Nephron (organoid): ENCODE results near the gene GPATCH2.

Source experiments
- H3K27ac Mint-ChIP-seq, 3 experiments: 2 replicates each; pipeline ENCODE4 v1.8.0; 2020; ENCODE audit warnings: mixed read lengths in 3 of 3, mild to moderate bottlenecking in 2 of 3, moderate library complexity in 1 of 3
- H3K27me3 Mint-ChIP-seq: 2 replicates; pipeline ENCODE4 v1.8.0; 2021; ENCODE audit warnings: low read depth, mild to moderate bottlenecking, moderate library complexity, mixed read lengths
- H3K36me3 Mint-ChIP-seq: 2 replicates; pipeline ENCODE4 v1.8.0; 2020; ENCODE audit warnings: low read depth, mixed read lengths
- H3K4me1 Mint-ChIP-seq: 2 replicates; pipeline ENCODE4 v1.8.0; 2020; ENCODE audit warnings: mixed read lengths
- H3K4me3 Mint-ChIP-seq, 3 experiments: 2 replicates each; pipeline ENCODE4 v1.8.0; 2020; ENCODE audit warnings: mild to moderate bottlenecking in 3 of 3, mixed read lengths in 3 of 3, moderate library complexity in 2 of 3
- H3K9me3 Mint-ChIP-seq: 2 replicates; pipeline ENCODE4 v1.8.0; 2020; ENCODE audit warnings: mixed read lengths
- TF ChIP-seq, protein P1 (sequence below), 3 experiments: fragments of 200-600 bp; sonication (generic); IDR thresholded peaks; one replicate each; pipeline ENCODE4 v1.5.0; 2021; ENCODE audit warnings: antibody characterized with exemption in 3 of 3; ENCODE audit not compliant: unreplicated experiment in 3 of 3

The GPATCH2 gene

DNA sequence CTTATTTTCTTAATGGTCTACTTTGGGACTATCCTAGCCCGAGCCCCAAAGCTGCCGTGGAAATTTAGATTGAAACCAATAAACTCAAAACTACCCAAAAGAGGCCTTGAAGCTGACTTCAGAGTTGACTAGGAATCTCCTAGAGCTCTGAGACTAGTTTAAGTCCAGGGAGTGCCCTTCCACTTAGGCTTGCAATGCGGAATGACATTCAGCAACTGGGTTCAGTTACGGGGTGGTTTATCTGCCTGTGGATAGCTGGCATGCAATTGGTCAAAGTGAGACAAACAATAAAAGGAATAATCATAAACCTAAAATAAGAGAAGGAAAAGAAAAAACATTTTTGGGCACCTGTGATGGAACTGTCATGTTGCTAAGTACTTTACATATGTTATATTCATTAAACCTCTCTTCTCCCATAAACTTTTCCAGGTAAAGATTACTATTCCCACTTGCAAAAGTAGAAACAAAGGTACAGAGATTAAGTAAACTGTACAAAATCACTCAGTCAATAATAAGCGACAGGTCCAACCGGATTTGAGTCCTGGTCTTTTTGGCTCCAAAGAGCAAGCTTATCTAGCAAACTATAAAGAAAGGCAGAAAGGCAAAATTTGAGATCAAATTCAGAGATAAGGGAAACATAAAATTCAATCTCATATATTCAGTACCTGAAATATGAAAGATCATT lies 56.5 kb downstream of the GPATCH2 start:
- peaks cover 16% of the 10 kb centered on the region for H3K4me1 Mint-ChIP-seq
- H3K27me3 Mint-ChIP-seq = no peaks in the 10 kb centered on the region
- no peak overlapping the region for H3K4me3 Mint-ChIP-seq

GRCh38 chr1:217569021-217569420 lies 61.9 kb downstream of the GPATCH2 start:
- Mint-ChIP-seq H3K9me3 (no peaks in the 10 kb centered on the region), H3K27ac (no peak overlapping the region), H3K4me3 (no peak overlapping the region), H3K27me3 (no peaks in the 10 kb centered on the region), H3K4me1 (peaks cover 16% of the 10 kb centered on the region), H3K36me3 (peaks cover 3% of the 10 kb centered on the region)
- TF ChIP-seq, protein P1, sequence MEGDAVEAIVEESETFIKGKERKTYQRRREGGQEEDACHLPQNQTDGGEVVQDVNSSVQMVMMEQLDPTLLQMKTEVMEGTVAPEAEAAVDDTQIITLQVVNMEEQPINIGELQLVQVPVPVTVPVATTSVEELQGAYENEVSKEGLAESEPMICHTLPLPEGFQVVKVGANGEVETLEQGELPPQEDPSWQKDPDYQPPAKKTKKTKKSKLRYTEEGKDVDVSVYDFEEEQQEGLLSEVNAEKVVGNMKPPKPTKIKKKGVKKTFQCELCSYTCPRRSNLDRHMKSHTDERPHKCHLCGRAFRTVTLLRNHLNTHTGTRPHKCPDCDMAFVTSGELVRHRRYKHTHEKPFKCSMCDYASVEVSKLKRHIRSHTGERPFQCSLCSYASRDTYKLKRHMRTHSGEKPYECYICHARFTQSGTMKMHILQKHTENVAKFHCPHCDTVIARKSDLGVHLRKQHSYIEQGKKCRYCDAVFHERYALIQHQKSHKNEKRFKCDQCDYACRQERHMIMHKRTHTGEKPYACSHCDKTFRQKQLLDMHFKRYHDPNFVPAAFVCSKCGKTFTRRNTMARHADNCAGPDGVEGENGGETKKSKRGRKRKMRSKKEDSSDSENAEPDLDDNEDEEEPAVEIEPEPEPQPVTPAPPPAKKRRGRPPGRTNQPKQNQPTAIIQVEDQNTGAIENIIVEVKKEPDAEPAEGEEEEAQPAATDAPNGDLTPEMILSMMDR (IDR thresholded peaks at IDR 0.05; ENCODE audit: unreplicated experiment in 3 of 3) = no peak

More for the DNA sequence above, 56.5 kb downstream of the GPATCH2 start:
- no peak overlapping the region for H3K27ac Mint-ChIP-seq
- H3K9me3 Mint-ChIP-seq = no peaks in the 10 kb centered on the region
- TF ChIP-seq, protein P1 (IDR thresholded peaks at IDR 0.05; ENCODE audit: unreplicated experiment in 3 of 3) = no peak
- no peaks in the 10 kb centered on the region for H3K36me3 Mint-ChIP-seq

DNA sequence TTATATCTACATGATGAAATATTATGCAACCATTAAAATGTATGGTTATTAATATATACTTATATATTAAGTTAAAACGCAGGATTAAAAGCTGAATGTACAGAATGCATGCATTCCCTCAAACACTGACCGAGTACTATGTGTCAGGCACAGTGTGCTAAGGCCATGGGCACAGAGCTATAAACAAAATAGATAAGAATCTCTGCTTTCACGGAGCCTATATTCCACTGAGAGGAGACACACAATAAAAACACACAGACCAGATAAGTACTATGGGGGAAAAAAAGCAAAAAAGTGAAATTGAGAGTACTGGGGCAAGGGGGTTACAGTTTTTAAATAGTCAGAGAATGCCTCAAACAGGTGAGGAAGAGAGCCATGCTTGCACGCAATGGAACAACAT lies 62.7 kb downstream of the GPATCH2 start:
- Mint-ChIP-seq H3K36me3 (peaks cover 3% of the 10 kb centered on the region), H3K27ac (no peak overlapping the region), H3K4me1 (peaks cover 13% of the 10 kb centered on the region)

DNA sequence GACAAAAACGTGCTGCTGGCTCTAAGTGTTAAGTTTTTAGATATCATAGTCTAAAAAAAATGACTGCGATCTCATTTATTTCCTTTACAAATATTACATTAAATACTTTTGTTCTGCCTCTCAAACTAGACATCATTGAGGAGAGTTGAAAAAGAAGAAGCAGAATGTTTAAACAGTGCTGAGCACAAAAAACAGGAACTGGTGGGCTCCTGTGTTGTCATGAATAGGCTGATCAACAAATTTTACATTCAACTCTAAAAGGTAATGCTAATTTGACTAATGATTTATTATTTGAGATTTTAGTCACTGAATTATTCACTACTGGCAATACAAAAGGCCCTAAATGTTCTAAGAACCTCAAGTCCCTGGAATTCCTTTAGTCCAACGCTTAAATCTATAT lies 66.1 kb downstream of the GPATCH2 start:
- H3K4me3 Mint-ChIP-seq = no peak overlapping the region
- H3K4me1 Mint-ChIP-seq = no peaks in the 10 kb centered on the region
- TF ChIP-seq, protein P1 (IDR thresholded peaks at IDR 0.05; ENCODE audit: unreplicated experiment in 3 of 3) = no peak
- no peaks in the 10 kb centered on the region for H3K27me3 Mint-ChIP-seq
- no peaks in the 10 kb centered on the region for H3K9me3 Mint-ChIP-seq
- no peak overlapping the region for H3K27ac Mint-ChIP-seq
- H3K36me3 Mint-ChIP-seq = peaks cover 3% of the 10 kb centered on the region

More for the DNA sequence above, 62.7 kb downstream of the GPATCH2 start:
- no peaks in the 10 kb centered on the region for H3K27me3 Mint-ChIP-seq
- no peak overlapping the region for H3K4me3 Mint-ChIP-seq
- H3K9me3 Mint-ChIP-seq = no peaks in the 10 kb centered on the region
- TF ChIP-seq, protein P1 (IDR thresholded peaks at IDR 0.05; ENCODE audit: unreplicated experiment in 3 of 3) = no peak

DNA sequence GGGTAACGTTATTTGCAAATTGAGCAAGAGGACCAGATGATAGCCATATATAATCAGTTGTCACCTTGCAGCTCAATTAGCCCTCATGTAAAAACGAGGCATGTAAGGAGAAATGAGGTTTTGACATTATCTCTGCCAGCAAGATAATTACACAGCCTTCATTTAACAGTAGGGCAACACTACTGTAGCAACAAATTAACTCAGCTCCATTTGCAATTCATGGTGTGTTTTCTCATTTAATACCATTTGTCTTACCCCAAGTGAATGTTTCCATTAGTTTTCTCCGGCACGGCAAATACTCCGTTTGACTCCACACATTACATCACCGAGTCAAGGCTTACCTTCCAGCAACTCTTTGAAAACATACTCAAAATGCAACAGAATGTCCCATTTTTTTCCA lies 66.7 kb downstream of the GPATCH2 start:
- H3K4me3 Mint-ChIP-seq = no peak overlapping the region
- no peak overlapping the region for H3K27ac Mint-ChIP-seq
- H3K9me3 Mint-ChIP-seq = no peaks in the 10 kb centered on the region
- no peaks in the 10 kb centered on the region for H3K27me3 Mint-ChIP-seq
- peaks cover 3% of the 10 kb centered on the region for H3K36me3 Mint-ChIP-seq
- no peaks in the 10 kb centered on the region for H3K4me1 Mint-ChIP-seq
- TF ChIP-seq, protein P1 (IDR thresholded peaks at IDR 0.05; ENCODE audit: unreplicated experiment in 3 of 3) = no peak

DNA sequence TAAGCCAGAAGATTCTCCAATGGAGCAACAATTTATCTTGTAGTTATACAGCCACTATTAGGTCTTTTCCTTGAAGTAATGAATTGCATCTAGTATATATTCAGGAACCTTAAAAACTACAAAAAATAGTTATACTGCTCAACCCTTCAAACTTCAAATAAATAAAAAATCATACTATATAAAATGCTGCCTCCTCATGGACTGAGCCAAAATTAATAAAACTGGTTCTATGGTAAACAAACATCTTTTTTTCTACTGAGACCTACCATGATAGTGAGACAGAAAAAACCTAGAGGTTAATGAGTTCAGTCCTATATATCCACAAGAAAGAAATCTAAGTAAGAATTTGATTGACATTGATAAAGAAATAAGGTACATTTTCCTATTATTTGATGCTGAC lies 67.7 kb downstream of the GPATCH2 start:
- TF ChIP-seq, protein P1 (IDR thresholded peaks at IDR 0.05; ENCODE audit: unreplicated experiment in 3 of 3) = no peak
- Mint-ChIP-seq H3K4me3 (no peak overlapping the region), H3K4me1 (no peaks in the 10 kb centered on the region), H3K27ac (no peak overlapping the region), H3K27me3 (no peaks in the 10 kb centered on the region), H3K36me3 (no peaks in the 10 kb centered on the region), H3K9me3 (no peaks in the 10 kb centered on the region)
